Activated naive CD4-positive, alpha-beta T cell treated with anti-CD3 and anti-CD28 coated beads, Interleukin-2, amount 10 ng/mL, durations not matched to agents 7 days and 5 days (primary cell): ENCODE measurements around the gene ZSWIM5.
"Not testable (repeated sequence)": the region's sequence is repeated elsewhere in the genome, so short reads cannot be mapped to it uniquely, and the experiment has no call there.

Experiments
- CTCF ChIA-PET: fragments of 350-600 bp; sonication (Branson Sonifier 250); formaldehyde crosslinking; loops from one replicate; lab custom pipeline; 2021; ENCODE audit warnings: antibody characterized with exemption; lab: Charles Lee
- DNase-seq: peaks from one replicate; pipeline ENCODE4 v3.0.0-alpha.2; 2020
- H3K27ac Mint-ChIP-seq: one replicate; pipeline ENCODE4 v1.8.0; 2021; ENCODE audit warnings: mild to moderate bottlenecking, moderate library complexity, mixed read lengths
- H3K27me3 Mint-ChIP-seq: one replicate; pipeline ENCODE4 v1.8.0; 2021; ENCODE audit warnings: mild to moderate bottlenecking, mixed read lengths
- H3K36me3 Mint-ChIP-seq: one replicate; pipeline ENCODE4 v1.8.0; 2021; ENCODE audit warnings: mixed read lengths
- H3K4me1 Mint-ChIP-seq: one replicate; pipeline ENCODE4 v1.8.0; 2021; ENCODE audit warnings: mixed read lengths
- H3K4me3 Mint-ChIP-seq: one replicate; pipeline ENCODE4 v1.8.0; 2021; ENCODE audit warnings: mild to moderate bottlenecking, moderate library complexity, mixed read lengths
- H3K9me3 Mint-ChIP-seq: one replicate; pipeline ENCODE4 v1.8.0; 2021; ENCODE audit warnings: mixed read lengths

ZSWIM5 gene

DNA sequence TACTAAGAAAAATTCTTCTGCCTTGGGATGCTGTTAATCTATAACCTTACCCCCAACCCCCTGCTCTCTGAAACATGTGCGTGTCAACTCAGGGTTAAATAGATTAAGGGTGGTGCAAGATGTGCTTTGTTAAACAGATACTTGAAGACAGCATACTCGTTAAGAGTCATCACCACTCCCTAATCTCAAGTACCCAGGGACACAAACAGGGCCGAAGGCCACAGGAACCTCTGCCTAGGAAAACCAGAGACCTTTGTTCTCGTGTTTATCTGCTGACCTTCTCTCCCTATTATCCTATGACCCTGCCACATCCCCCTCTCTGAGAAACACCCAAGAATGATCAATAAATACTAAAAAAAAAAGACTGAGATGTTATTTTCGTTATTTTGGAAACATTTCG is 99.5 kb downstream of the ZSWIM5 start:
- H3K36me3 Mint-ChIP-seq, H3K9me3 Mint-ChIP-seq, H3K4me3 Mint-ChIP-seq, H3K4me1 Mint-ChIP-seq, H3K27me3 Mint-ChIP-seq, DNase-seq, H3K27ac Mint-ChIP-seq: not testable (repeated sequence)
- CTCF ChIA-PET = interaction anchor here (0.7 kb wide), 1 partner anchor 150 kb away, joined by 3 read pairs; no protein-coding TSS in a partner anchor

DNA sequence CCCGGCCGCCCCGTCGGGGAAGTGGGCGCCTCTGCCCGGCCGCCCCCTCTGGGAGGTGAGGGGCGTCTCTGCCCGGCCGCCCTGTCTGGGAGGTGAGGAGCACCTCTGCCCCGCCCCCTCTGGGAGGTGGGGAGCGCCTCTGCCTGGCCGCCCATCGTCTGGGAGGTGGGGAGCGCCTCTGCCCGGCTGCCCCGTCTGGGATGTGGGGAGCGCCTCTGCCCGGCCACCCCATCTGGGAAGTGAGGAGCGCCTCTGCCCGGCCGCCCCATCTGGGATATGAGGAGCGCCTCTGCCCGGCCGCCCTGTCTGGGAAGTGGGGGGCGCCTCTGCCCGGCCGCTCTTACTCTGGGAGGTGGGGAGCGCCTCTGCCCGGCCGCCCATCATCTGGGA is 100.3 kb downstream of the ZSWIM5 start:
- H3K36me3 Mint-ChIP-seq, H3K27me3 Mint-ChIP-seq, DNase-seq, H3K9me3 Mint-ChIP-seq, H3K4me1 Mint-ChIP-seq, H3K4me3 Mint-ChIP-seq, H3K27ac Mint-ChIP-seq: not testable (repeated sequence)
- CTCF ChIA-PET = interaction anchor here (0.7 kb wide), 1 partner anchor 151 kb away, joined by 3 read pairs; no protein-coding TSS in a partner anchor

DNA sequence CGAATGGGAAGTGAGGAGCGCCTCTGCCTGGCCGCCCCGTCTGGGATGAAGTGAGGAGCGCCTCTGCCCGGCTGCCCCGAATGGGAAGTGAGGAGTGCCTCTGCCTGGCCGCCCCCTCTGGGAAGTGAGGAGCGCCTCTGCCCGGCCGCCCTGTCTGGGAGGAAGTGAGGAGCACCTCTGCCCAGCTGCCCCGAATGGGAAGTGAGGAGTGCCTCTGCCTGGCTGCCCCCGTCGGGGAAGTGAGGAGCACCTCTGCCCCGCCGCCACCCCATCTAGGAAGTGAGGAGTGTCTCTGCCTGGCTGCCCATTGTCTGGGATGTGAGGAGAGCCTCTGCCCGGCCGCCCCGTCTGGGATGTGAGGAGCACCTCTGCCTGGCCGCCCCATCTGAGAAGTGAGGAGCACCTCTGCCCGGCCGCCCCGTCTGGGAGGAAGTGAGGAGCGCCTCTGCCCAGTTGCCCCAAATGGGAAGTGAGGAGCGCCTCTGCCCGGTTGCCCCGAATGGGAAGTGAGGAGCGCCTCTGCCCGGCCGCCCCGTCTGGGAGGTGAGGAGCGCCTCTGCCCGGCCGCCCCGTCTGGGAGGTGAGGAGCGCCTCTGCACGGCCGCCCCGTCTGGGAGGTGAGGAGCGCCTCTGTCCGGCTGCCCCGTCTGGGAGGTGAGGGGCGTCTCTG is 100.8 kb downstream of the ZSWIM5 start:
- H3K36me3 Mint-ChIP-seq, H3K4me3 Mint-ChIP-seq, CTCF ChIA-PET, DNase-seq, H3K27me3 Mint-ChIP-seq, H3K27ac Mint-ChIP-seq, H3K4me1 Mint-ChIP-seq, H3K9me3 Mint-ChIP-seq: not testable (repeated sequence)

DNA sequence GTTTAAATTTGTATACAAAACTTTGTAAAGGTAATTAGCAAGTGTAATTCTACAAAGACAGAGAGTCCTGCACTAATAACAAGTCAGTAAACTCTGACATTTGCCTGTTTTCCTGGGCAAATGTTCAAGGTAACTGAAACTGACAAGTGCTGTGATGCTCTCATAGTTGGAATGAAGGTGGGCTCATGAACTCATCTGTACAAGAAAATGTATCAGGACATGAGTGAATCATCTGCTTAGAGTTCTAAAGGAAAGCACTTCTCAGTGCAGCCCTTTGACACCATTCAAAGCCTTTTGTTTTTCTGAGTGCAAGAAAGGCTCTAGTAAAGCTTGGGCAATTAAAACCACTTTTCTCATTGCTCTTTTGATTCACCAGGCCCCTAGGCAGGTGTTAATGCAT is 102.9 kb downstream of the ZSWIM5 start:
- no peak for DNase-seq
- no peaks in the 10 kb centered on the region for H3K36me3 Mint-ChIP-seq
- H3K4me1 Mint-ChIP-seq = no peaks in the 10 kb centered on the region
- no peaks in the 10 kb centered on the region for H3K27me3 Mint-ChIP-seq
- H3K27ac Mint-ChIP-seq = no peak overlapping the region
- CTCF ChIA-PET = interaction anchor here (1.1 kb wide), 1 partner anchor 89 kb away, joined by 3 read pairs; no protein-coding TSS in a partner anchor
- H3K9me3 Mint-ChIP-seq = peaks cover 3% of the 10 kb centered on the region
- H3K4me3 Mint-ChIP-seq = no peak overlapping the region

DNA sequence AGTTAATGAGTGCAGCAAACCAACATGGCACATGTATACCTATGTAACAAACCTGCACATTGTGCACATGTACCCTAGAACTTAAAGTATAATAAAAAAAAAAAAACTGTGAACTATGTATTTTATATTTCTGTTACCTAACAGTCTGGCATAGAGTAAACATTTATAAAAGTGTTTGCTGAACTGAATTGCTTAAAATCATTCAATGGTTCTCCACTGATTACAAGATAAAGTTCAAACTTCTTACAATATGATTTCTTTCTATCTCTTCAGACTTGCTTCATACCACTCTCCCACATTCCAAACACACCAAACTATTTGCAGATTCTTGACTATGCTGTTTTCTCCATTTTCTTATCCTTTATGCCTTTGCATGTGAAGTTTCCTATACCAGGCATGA is 104.5 kb downstream of the ZSWIM5 start:
- CTCF ChIA-PET = no interaction called here
- Mint-ChIP-seq H3K27me3 (no peaks in the 10 kb centered on the region), H3K27ac (no peak overlapping the region), H3K9me3 (peaks cover 1% of the 10 kb centered on the region), H3K4me1 (no peaks in the 10 kb centered on the region), H3K36me3 (no peaks in the 10 kb centered on the region), H3K4me3 (no peak overlapping the region)
- no peak for DNase-seq

DNA sequence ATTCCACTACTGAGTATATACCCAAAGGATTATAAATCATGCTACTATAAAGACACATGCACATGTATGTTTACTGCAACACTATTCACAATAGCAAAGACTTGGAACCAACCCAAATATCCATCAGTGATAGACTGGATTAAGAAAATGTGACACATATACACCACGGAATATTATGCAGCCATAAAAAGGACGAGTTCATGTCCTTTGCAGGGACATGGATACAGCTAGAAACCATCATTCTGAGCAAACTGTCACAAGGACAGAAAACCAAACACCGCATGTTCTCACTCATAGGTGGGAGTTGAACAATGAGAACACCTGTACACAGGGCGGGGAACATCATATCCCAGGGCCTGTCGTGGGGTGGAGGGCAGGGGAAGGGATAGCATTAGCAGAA is 104.9 kb downstream of the ZSWIM5 start:
- DNase-seq, H3K27ac Mint-ChIP-seq, H3K4me3 Mint-ChIP-seq, H3K9me3 Mint-ChIP-seq, CTCF ChIA-PET, H3K36me3 Mint-ChIP-seq, H3K4me1 Mint-ChIP-seq, H3K27me3 Mint-ChIP-seq: not testable (repeated sequence)

DNA sequence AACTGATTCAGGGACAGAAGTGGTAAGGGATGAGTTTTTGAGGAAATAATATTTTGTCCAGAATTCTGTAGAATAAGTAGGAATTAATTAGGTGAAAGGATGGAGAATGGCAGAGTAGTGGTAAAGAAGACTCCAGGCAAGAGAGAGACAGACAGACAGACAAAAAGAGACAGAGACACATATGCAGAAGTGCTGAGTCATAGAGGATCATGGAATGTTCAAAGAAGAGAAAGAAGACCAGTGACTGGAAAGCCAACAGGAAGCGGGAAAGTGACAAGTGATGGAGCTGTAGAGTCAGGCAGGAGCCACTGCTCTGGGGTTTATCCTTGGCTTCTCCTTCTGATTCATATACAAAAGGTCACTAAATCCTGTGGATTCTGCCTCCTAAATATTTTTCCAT is 108.5 kb downstream of the ZSWIM5 start:
- CTCF ChIA-PET = interaction anchor here (1.1 kb wide), 1 partner anchor 19 kb away, joined by 3 read pairs; no protein-coding TSS in a partner anchor
- Mint-ChIP-seq H3K36me3 (no peaks in the 10 kb centered on the region), H3K27me3 (no peaks in the 10 kb centered on the region), H3K27ac (no peak overlapping the region), H3K4me1 (no peaks in the 10 kb centered on the region), H3K4me3 (no peak overlapping the region), H3K9me3 (no peaks in the 10 kb centered on the region)
- DNase-seq = no peak

DNA sequence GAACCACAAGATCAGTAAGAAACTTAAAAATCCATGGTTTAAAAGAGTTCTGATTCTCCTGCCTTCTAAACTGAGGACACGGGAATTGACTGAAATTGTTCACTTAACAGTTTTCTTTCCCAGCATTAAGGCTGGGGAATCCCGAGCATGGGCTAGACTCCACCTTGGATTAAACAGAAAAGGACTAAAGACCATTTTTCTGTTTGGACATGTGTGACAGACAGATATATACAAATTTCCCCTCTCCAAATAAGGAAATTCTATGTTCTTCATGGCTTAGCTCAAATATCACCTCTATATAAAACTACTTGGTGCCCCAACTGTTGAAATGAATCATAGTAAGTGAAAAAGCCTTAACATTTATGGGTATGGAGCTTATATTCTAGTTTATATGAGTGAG is 109.3 kb downstream of the ZSWIM5 start:
- no peak overlapping the region for H3K4me3 Mint-ChIP-seq
- no peaks in the 10 kb centered on the region for H3K9me3 Mint-ChIP-seq
- DNase-seq = no peak
- no peak overlapping the region for H3K27ac Mint-ChIP-seq
- CTCF ChIA-PET = interaction anchor here (1.1 kb wide), 1 partner anchor 18 kb away, joined by 3 read pairs; no protein-coding TSS in a partner anchor
- no peaks in the 10 kb centered on the region for H3K36me3 Mint-ChIP-seq
- H3K4me1 Mint-ChIP-seq = no peaks in the 10 kb centered on the region
- no peaks in the 10 kb centered on the region for H3K27me3 Mint-ChIP-seq

DNA sequence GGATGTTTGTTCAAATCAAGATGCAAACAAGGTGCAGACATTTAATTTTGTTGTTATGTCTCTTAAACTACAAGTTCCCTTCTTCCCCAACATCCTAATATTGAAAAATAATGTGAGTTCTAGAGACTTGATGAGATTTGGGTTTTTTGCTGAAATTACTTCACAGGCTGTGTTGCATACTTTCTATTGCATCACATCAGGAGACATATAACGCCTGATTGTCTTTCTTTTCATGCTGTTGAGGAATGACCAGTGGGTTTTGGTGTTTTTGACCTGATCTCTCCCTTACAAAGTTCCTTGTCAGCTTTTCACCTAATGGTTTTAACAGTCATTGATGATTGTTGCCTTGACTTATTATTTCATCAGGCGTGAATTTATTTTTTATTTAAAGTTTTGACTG is 111.0 kb downstream of the ZSWIM5 start:
- Mint-ChIP-seq H3K27me3 (no peaks in the 10 kb centered on the region), H3K4me1 (no peaks in the 10 kb centered on the region), H3K27ac (no peak overlapping the region), H3K9me3 (no peaks in the 10 kb centered on the region), H3K4me3 (no peak overlapping the region), H3K36me3 (no peaks in the 10 kb centered on the region)
- DNase-seq = no peak
- CTCF ChIA-PET = no interaction called here

DNA sequence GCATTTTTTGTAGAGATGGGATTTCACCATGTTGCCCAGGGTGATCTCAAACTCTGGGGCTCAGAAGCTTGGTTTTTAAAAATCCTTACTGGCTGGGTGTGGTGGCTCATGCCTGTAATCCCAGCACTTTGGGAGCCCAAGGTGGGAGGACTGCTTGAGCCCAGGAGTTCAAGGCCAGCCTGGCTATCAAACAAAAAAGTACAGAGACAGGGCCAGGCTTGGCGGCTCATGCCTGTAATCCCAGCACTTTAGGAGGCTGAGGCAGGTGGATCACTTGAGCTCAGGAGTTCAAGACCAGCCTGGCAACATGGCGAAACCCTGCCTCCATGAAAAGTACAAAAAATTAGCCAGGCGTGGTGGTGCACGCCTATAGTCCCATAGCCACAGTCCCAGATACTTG is 112.0 kb downstream of the ZSWIM5 start:
- not testable (repeated sequence) for H3K4me1 Mint-ChIP-seq, H3K36me3 Mint-ChIP-seq, H3K9me3 Mint-ChIP-seq, DNase-seq, H3K4me3 Mint-ChIP-seq, H3K27me3 Mint-ChIP-seq, H3K27ac Mint-ChIP-seq
- CTCF ChIA-PET = interaction anchor here (1.2 kb wide), 1 partner anchor 41 kb away, joined by 3 read pairs; no protein-coding TSS in a partner anchor

DNA sequence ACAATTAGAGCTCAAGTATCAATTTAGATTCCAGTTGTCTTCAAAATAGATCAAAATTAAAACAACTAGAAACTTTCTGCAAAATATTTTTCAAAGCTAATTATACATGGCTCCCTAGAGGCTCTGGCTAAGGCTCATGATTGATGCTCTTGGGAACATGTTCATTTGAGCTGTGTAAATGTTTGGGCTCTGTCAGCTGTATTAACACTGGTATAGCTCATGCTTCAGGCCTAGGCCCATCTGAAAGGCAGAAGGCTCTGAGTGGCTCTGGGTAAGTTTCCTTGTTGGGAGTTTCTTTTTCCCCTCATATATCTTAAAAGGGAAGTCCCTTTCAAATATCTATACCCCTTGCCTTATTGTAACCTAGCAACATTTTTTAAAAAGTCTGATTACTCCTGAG is 113.1 kb downstream of the ZSWIM5 start:
- Mint-ChIP-seq H3K4me1 (no peaks in the 10 kb centered on the region), H3K27me3 (no peaks in the 10 kb centered on the region), H3K36me3 (no peaks in the 10 kb centered on the region), H3K9me3 (no peaks in the 10 kb centered on the region), H3K4me3 (no peak overlapping the region), H3K27ac (no peak overlapping the region)
- CTCF ChIA-PET = interaction anchor here (1.2 kb wide), 1 partner anchor 42 kb away, joined by 3 read pairs; no protein-coding TSS in a partner anchor
- DNase-seq = no peak

DNA sequence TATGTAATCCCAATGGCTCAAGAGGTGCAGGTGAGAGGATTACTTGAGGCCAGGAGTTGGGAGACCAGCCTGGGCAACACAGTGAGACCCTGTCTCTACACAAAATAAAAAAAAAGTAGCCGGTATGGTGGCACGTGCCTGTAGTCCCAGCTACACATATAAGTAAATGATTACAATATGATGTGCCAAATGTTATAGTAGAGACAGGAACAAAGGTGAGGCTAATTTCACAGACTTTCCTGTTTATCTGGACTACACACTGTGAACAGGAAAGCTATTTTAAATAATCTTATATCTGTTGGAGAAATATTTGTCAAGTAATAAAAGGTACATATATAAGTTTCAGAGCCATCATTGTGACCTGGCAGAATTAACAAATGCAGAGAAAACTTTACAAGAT is 116.7 kb downstream of the ZSWIM5 start:
- H3K9me3 Mint-ChIP-seq = no peaks in the 10 kb centered on the region
- no peak for DNase-seq
- no peak overlapping the region for H3K4me3 Mint-ChIP-seq
- no peak overlapping the region for H3K27ac Mint-ChIP-seq
- H3K4me1 Mint-ChIP-seq = no peaks in the 10 kb centered on the region
- CTCF ChIA-PET = interaction anchor here (1.1 kb wide), 1 partner anchor 10 kb away, joined by 3 read pairs; no protein-coding TSS in a partner anchor
- H3K27me3 Mint-ChIP-seq = no peaks in the 10 kb centered on the region
- H3K36me3 Mint-ChIP-seq = no peaks in the 10 kb centered on the region

DNA sequence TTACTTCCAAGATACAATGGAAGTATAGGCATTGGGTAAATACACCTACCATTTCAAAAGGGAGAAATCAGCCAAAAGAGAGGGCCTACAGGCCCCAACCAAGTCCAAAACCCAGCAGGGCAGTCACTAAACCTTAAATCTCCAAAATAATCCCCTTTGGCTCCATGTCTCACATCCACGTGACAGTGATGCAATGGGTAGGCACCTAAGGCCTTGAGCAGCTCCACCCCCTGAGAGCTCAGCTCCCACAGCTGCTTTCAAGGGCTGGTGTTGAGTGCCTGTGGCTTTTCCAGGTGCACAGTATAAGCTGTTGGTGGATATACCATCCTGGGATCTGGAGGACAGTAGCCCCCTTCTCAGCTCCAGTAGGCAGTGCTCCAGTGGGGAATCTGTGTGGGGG is 121.8 kb downstream of the ZSWIM5 start:
- Mint-ChIP-seq H3K36me3 (no peaks in the 10 kb centered on the region), H3K9me3 (no peaks in the 10 kb centered on the region), H3K27me3 (no peaks in the 10 kb centered on the region), H3K4me3 (no peak overlapping the region), H3K27ac (no peak overlapping the region), H3K4me1 (no peaks in the 10 kb centered on the region)
- DNase-seq = no peak
- CTCF ChIA-PET = no interaction called here

DNA sequence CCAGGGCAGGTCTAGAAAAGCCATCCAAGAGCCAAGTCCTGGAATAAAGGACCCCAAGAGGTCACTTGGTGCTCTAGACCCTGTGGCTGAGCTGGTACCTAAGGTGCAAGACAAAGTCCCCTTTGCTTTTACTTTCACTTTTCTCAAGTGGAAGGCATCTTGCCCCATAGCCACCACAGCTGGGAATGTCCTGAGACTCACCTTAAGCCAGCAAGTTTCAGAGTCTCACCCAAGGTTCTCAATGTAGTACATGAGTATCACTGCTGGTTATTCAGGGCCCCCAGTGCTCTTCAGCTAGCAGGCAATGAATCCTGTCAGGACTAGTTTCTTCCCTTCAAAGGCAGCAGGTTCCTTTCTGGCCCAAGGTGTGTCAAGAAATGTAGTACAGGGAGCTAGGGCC is 126.9 kb downstream of the ZSWIM5 start:
- Mint-ChIP-seq H3K27ac (no peak overlapping the region), H3K36me3 (no peaks in the 10 kb centered on the region), H3K4me3 (no peak overlapping the region), H3K4me1 (peaks cover 6% of the 10 kb centered on the region), H3K9me3 (peaks cover 2% of the 10 kb centered on the region), H3K27me3 (peaks cover 7% of the 10 kb centered on the region)
- no peak for DNase-seq
- CTCF ChIA-PET = interaction anchor here (1.2 kb wide), 1 partner anchor 11 kb away, joined by 3 read pairs; no protein-coding TSS in a partner anchor

DNA sequence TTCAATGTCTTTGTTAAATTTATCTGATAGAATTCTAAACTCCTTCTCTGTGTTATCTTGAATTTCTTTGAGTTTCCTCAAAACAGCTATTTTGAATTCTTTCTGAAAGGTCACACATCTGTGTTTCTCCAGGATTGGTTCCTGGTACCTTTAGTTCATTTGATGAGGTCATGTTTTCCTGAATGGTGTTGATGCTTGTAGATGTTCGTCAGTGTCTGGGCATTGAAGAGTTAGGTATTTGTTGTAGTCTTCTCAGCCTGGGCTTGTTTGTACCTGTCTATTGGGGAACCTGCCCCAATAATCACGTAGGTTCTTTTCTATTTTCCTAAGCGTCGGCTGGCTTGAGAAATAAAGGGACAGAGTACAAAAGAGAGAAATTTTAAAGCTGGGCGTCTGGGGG is 129.4 kb downstream of the ZSWIM5 start:
- H3K27me3 Mint-ChIP-seq = peaks cover 12% of the 10 kb centered on the region
- H3K4me3 Mint-ChIP-seq, H3K36me3 Mint-ChIP-seq, DNase-seq, H3K9me3 Mint-ChIP-seq, CTCF ChIA-PET, H3K4me1 Mint-ChIP-seq, H3K27ac Mint-ChIP-seq: not testable (repeated sequence)
